ENCODE data around the gene OR4K15. TPM values are rescaled to one million over a fixed set of nuclear protein-coding genes. Genes with fewer than 3 reads are reported as not detected.
"Not testable (repeated sequence)": the region's sequence is repeated elsewhere in the genome, so short reads cannot be mapped to it uniquely, and the experiment has no call there.

OR4K15 gene
- total RNA-seq: not detected

- ATAC-seq (ENCODE audit: low FRiP score) (no peak), DNase-seq (ENCODE audit: low spot score) (no peak)
- TF ChIP-seq CTCF (IDR thresholded peaks at IDR 0.05): no peak
Measured at GRCh38 chr14:19975291-19975690, at the start of gene OR4K15. TSS of gene OR4K15 (plus strand) at chr14:19975591. CDS start at chr14:19975591, 0 bp downstream.

GRCh38 chr14:19930617-19931016 is 44.8 kb upstream of the OR4K15 start, which contains the start of gene OR4K1:
TSS of gene OR4K1 (plus strand) at chr14:19930917. CDS start at chr14:19935667, 4,750 bp downstream.
- no peak for ATAC-seq (ENCODE audit: low FRiP score)
- DNase-seq (ENCODE audit: low spot score): no peak
- no peak for TF ChIP-seq CTCF (IDR thresholded peaks at IDR 0.05)

GRCh38 chr14:19941668-19942067 is 33.7 kb upstream of the OR4K15 start:
- ATAC-seq (ENCODE audit: low FRiP score) (no peak), DNase-seq (ENCODE audit: low spot score) (no peak)
- TF ChIP-seq CTCF (IDR thresholded peaks at IDR 0.05): no peak

GRCh38 chr14:19947413-19948090 is 27.8 kb upstream of the OR4K15 start:
- ATAC-seq (ENCODE audit: low FRiP score): no peak
- DNase-seq (ENCODE audit: low spot score): no peak
- no peak for TF ChIP-seq CTCF (IDR thresholded peaks at IDR 0.05)

GRCh38 chr14:19949218-19949617 is 26.2 kb upstream of the OR4K15 start:
- no peak for DNase-seq (ENCODE audit: low spot score)
- no peak for ATAC-seq (ENCODE audit: low FRiP score)
- TF ChIP-seq CTCF (IDR thresholded peaks at IDR 0.05): no peak

GRCh38 chr14:19969735-19970134 is 5.7 kb upstream of the OR4K15 start:
- not testable (repeated sequence) for ATAC-seq (ENCODE audit: low FRiP score)

GRCh38 chr14:19974844-19975243 is 547 bp upstream of the OR4K15 start:
- DNase-seq (ENCODE audit: low spot score) (no peak), ATAC-seq (ENCODE audit: low FRiP score) (no peak)
- TF ChIP-seq CTCF (IDR thresholded peaks at IDR 0.05): no peak

More at GRCh38 chr14:19969735-19970134, 5.7 kb upstream of the OR4K15 start:
- not testable (repeated sequence) for DNase-seq (ENCODE audit: low spot score)
